KOPT-K1 (cell line): ENCODE data around the gene CATSPER1.

ENCODE experiments used
- H3K27ac ChIP-seq: fragments of 200-600 bp; sonication (generic); 2 replicates; pipeline ENCODE4 v1.5.1; 2016; ENCODE audit warnings: antibody characterized with exemption, mild to moderate bottlenecking, low read depth, low read length; ENCODE audit not compliant: poor library complexity, severe bottlenecking
- H3K36me3 ChIP-seq: fragments of 200-600 bp; sonication (generic); 2 replicates; pipeline ENCODE4 v1.5.1; 2017; ENCODE audit warnings: antibody characterized with exemption, mild to moderate bottlenecking, low read length, moderate library complexity; ENCODE audit not compliant: insufficient read depth
- H3K9me3 ChIP-seq: fragments of 200-600 bp; sonication (generic); 2 replicates; pipeline ENCODE4 v1.5.1; 2017; ENCODE audit warnings: antibody characterized with exemption, low read length, mild to moderate bottlenecking; ENCODE audit not compliant: insufficient read depth, poor library complexity, severe bottlenecking

CATSPER1 gene

GRCh38 chr11:66026017-66026529 is at the start of gene CATSPER1:
TSS of gene CATSPER1 (minus strand) at chr11:66026479. CDS start at chr11:66026379, 100 bp downstream.
- H3K27ac ChIP-seq, result no peak within 1 kb of the TSS
- H3K36me3 ChIP-seq, result no peaks in the 10 kb centered on the region
- no peaks in the 10 kb centered on the region for H3K9me3 ChIP-seq

GRCh38 chr11:66075273-66075672 is 49.0 kb upstream of the CATSPER1 start:
- Histone ChIP-seq H3K9me3 (no peaks in the 10 kb centered on the region), H3K36me3 (peaks cover 23% of the 10 kb centered on the region), H3K27ac (no peak overlapping the region)

DNA sequence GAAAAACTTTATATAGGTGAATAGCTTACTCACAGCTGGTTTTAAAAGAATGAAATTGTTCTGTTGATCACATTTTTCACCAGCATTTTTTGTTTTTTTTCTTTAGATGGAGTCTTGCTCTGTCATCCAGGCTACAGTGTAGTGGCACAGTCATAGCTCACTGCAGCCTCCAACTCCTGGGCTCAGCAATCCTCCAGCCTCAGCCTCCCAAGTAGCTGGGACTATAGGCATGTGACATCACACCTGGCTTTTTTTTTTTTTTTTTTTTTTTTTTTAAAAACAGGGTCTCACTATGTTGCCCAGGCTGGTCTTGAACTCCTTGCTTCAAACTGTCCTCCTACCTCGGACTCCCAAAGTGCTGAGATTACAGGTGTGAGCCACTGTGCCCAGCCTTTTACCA is 47.4 kb upstream of the CATSPER1 start:
- Histone ChIP-seq H3K36me3 (peaks cover 31% of the 10 kb centered on the region), H3K27ac (no peak overlapping the region), H3K9me3 (no peaks in the 10 kb centered on the region)

- Histone ChIP-seq H3K9me3 (no peaks in the 10 kb centered on the region), H3K27ac (no peak overlapping the region), H3K36me3 (peaks cover 40% of the 10 kb centered on the region)
Measured at GRCh38 chr11:66072518-66072917, 46.2 kb upstream of the CATSPER1 start.

GRCh38 chr11:66072081-66072480 is 45.8 kb upstream of the CATSPER1 start:
- Histone ChIP-seq H3K27ac (no peak overlapping the region), H3K9me3 (no peaks in the 10 kb centered on the region), H3K36me3 (peaks cover 44% of the 10 kb centered on the region)

DNA sequence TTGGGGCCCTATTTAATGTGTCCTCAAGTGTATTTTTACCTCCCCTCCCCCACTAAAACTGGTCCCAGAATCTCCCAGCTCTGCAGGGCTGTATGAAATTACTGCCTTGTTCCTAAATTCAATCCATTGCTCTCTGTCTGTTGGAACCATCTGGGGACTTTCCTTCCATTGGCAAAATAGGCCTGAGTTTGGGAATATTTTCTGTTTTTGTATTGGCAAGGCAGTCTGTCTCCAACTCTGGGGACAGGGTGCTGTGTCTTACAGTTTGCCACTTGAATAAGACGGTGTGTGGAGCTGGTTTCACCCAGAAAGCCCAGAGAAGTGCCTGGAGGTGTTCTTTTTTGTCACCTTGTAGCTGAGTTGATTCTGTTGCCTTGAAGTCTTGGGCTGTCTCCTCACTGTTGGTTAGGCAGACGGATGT is 45.1 kb upstream of the CATSPER1 start:
- Histone ChIP-seq H3K27ac (no peak overlapping the region), H3K36me3 (peaks cover 51% of the 10 kb centered on the region)

DNA sequence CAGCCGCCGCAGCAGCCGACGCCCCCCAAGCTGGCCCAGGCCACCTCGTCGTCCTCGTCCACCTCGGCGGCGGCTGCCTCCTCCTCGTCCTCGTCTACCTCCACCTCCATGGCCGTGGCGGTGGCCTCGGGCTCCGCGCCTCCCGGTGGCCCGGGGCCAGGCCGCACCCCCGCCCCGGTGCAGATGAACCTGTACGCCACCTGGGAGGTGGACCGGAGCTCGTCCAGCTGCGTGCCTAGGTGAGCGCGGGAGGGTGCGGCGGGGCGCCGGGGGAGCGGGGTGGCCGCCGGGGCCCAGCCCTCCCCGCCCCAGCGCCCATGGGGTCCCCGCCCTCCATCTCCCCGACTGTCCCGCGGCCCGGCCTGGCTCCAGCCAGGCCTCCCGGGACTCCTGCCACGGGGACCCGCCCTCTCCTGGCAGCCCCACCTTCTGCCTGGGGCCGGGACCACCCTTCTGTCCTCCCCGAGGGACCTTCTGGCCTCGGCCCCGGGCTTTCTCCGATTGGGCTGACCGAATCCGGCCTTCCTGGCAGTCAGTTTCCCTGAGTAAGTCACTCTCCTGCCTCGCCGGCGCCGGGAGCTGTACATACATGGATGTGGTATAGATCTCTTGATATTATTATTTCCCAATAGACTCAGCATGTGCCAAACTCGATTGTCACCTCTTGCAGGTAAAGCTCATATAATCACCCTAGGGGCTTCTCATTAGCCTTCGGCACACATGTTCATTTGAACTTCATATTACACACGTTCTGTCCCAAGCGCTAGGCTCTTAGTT is 44.5 kb upstream of the CATSPER1 start:
- Histone ChIP-seq H3K36me3 (peaks cover 57% of the 10 kb centered on the region), H3K27ac (peak overlapping the region; percentile 49), H3K9me3 (no peaks in the 10 kb centered on the region)

More for the DNA sequence above, 45.1 kb upstream of the CATSPER1 start:
- H3K9me3 ChIP-seq, result no peaks in the 10 kb centered on the region

DNA sequence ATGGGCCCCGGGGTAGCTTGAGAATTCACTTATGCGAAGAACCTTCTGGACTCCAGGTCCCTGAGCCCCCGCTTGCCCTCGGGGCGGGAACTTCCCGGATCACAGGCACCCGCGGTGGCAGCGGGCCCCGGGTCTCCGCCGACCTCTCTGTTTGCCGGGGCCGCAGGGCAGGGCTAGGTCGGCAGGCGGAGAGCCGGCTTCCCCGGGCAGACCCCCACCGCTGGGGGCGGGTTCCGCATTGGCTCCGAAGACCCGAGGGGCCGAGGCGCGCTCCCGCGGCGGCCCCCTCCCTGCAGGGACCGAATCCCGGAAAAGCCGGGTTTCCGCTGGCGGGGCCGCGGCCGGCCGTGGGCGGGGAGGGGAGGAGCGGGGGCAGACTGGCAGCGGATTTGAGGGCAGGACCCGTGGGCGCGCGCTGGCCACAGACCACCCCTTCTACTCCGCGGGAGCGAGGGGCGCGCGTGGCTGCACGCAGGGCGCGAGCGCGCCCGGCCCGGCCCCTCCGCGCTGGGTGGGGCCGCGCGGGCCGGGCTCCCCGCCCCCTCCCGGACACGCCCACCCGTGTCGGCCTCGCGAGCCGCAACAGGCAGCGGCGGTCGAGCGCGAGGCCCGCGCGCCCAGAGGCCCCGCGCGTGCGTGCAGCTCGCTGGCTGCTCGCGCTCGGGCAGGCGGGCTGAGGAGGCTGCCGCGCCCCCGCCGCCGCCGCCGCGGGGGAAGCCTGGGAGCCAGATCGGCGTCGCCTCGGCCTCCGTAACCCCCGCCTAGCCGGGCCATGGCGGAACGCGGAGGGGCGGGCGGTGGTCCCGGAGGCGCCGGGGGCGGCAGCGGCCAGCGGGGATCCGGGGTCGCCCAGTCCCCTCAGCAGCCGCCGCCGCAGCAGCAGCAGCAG is 43.7 kb upstream of the CATSPER1 start, which contains the start of gene PACS1:
TSS of gene PACS1 (plus strand) at position 558 of the 889 bp plus-strand sequence. CDS start at position 773, 215 bp downstream.
- Histone ChIP-seq H3K36me3 (peaks cover 65% of the 10 kb centered on the region), H3K9me3 (no peaks in the 10 kb centered on the region), H3K27ac (peak within 1 kb of the TSS; percentile 49)

DNA sequence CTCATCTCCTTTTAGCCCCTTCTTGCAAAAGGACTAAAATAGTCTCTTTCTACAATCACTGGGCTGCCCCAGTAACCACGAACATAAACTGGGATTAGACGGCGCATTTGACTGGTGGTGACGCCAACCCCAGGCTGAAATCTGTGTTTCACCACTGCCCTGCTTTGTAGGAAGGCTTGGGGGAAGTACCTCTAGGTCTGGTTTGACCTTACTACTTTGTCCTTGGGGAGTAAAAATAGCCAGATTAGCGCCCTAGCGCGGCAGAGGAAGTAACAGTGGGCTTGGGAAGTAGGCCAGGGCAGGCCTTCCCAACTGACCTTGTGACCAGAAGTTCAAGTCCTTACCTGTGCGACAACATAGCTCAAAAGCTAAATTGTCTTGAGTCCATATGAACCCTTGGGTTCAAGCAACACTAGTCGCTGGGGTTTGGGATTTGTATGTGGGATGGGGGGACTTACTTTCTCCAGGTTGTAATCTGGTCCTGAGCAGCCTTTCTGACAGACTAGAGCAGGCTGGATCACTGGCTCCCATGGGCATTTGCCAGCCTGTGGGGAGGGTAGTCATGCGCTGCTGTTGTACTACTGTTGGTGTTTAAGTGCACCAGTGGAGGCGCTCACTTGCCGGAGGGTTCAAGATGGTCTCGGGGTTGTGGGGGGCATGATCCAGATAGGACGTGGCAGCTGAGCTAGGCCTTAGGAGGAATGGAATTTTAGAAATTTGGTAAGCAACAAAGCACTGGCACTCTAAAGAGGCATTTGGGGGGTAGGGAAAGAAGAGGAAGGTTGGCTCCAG is 42.8 kb upstream of the CATSPER1 start:
- Histone ChIP-seq H3K36me3 (peaks cover 68% of the 10 kb centered on the region), H3K9me3 (no peaks in the 10 kb centered on the region), H3K27ac (peak overlapping the region; percentile 49)

DNA sequence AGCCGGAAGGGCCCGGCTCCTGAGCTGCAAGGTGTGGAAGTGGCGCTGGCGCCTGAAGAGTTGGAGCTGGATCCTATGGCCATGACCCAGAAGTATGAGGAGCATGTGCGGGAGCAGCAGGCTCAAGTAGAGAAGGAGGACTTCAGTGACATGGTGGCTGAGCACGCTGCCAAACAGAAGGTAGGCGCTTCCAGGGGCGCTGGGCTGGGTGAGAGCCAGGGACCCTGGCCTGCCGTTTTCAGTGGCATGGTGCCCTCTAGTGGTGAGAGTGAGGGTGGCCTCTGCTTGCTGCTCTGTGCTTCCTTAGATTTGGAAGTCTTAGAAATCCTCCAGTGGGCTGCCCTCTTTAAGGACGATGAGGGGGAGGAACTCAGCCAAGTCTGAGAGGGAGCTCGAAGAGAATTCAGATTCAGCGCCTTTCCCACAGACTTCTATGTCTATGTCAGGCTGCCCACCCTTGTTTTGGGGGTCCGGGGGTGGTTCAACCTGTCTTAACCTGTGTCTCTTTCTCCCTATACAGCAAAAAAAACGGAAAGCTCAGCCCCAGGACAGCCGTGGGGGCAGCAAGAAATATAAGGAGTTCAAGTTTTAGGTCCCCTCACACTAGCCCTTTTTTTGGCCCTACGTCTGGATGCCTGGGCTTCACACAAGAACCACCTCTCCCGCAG is 42.0 kb upstream of the CATSPER1 start:
- Histone ChIP-seq H3K36me3 (peaks cover 73% of the 10 kb centered on the region), H3K27ac (no peak overlapping the region), H3K9me3 (no peaks in the 10 kb centered on the region)

- H3K36me3 ChIP-seq, result peaks cover 73% of the 10 kb centered on the region
- H3K27ac ChIP-seq, result no peak overlapping the region
Measured at GRCh38 chr11:66067640-66068039, 41.4 kb upstream of the CATSPER1 start.

GRCh38 chr11:66066751-66067150 is 40.5 kb upstream of the CATSPER1 start:
- Histone ChIP-seq H3K9me3 (no peaks in the 10 kb centered on the region), H3K27ac (no peak overlapping the region), H3K36me3 (peaks cover 78% of the 10 kb centered on the region)

More at GRCh38 chr11:66067640-66068039, 41.4 kb upstream of the CATSPER1 start:
- H3K9me3 ChIP-seq, result no peaks in the 10 kb centered on the region

DNA sequence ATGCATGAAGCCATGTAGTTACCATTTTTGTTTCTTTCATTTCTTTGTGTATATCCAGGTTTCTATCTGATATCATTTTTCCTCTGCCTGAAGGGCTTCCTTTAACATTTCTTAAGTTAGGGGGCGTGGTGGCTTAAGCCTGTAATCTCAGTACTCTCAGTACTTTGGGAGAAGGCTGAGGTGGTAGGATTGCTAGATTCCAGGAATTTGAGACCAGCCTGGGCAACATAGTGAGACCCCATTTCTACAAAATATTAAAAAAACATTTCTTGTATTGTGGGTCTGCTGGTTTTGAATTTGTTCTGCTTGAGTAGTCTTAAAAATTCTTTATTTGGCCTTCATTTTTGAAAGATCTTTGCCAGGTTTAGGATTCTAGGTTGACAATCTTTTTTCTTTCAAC is 38.3 kb upstream of the CATSPER1 start:
- Histone ChIP-seq H3K27ac (no peak overlapping the region), H3K36me3 (peaks cover 99% of the 10 kb centered on the region), H3K9me3 (no peaks in the 10 kb centered on the region)

DNA sequence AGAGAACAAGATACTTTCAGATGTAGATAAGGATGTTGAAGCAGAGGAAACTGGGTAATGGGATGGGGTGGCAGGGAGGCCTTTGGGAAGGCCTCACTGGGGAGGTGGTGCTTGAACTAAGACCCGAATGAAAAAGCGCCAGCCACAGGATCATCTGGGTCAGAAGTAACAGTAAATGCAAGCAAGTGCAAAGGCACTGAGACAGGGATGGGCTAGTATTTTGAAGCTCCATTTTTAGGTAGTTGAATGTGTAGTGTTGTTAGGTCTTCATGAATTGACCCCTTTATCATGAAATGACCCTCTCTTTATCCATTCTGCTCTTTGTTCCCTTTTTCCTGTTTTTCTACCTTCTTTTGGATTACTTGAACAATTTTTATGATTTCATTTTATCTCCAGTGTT is 37.6 kb upstream of the CATSPER1 start:
- Histone ChIP-seq H3K9me3 (no peaks in the 10 kb centered on the region), H3K36me3 (peaks cover 99% of the 10 kb centered on the region), H3K27ac (no peak overlapping the region)
